GM21786 (cell line): ENCODE measurements around the gene OR4C16.

Experiments
- ATAC-seq: cut with Tn5 transposase; IDR thresholded peaks from one replicate; pipeline ENCODE4 v1.9.1; 2021; ENCODE audit not compliant: unreplicated experiment

OR4C16 gene

GRCh38 chr11:55571828-55572227 lies at the start of gene OR4C16:
Gene OR4C16, plus strand, starts transcription at chr11:55572128. Its CDS starts 0 bp downstream, at chr11:55572128.
- no peak for ATAC-seq

GRCh38 chr11:55554169-55554568 lies 17.8 kb upstream of the OR4C16 start, which contains the start of gene OR4C15:
Gene OR4C15, plus strand, starts transcription at chr11:55554469. Its CDS starts 0 bp downstream, at chr11:55554469.
- ATAC-seq: no peak

- ATAC-seq: peak; percentile 92
These were observed 620 bp downstream of the OR4C16 start for GRCh38 chr11:55572548-55572947.

GRCh38 chr11:55607545-55607944 lies 35.6 kb downstream of the OR4C16 start, which contains the start of gene OR4C11:
Gene OR4C11, minus strand, starts transcription at chr11:55607645. Its CDS starts 3,272 bp downstream, at chr11:55604373.
- ATAC-seq: no peak
